Measurements from ENCODE around the gene CYP2A6. TPM values are rescaled to one million over a fixed set of nuclear protein-coding genes. Genes with fewer than 3 reads are reported as not detected.
"Not testable (repeated sequence)": the region's sequence is repeated elsewhere in the genome, so short reads cannot be mapped to it uniquely, and the experiment has no call there.

CYP2A6 gene, protein sequence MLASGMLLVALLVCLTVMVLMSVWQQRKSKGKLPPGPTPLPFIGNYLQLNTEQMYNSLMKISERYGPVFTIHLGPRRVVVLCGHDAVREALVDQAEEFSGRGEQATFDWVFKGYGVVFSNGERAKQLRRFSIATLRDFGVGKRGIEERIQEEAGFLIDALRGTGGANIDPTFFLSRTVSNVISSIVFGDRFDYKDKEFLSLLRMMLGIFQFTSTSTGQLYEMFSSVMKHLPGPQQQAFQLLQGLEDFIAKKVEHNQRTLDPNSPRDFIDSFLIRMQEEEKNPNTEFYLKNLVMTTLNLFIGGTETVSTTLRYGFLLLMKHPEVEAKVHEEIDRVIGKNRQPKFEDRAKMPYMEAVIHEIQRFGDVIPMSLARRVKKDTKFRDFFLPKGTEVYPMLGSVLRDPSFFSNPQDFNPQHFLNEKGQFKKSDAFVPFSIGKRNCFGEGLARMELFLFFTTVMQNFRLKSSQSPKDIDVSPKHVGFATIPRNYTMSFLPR
- total RNA-seq (under 1 TPM in 1 of 2 donors, not detected in 1; 0.31 TPM), polyA plus RNA-seq (ENCODE audit: insufficient read length in 6 of 6) (1 to 10 TPM in 2 of 6 donors, under 1 TPM in 4; 0.13 to 1.2 (median 0.62) TPM)
- long read RNA-seq, donor 1 = 0 reads
- long read RNA-seq, donor 2 = 0 reads
- long read RNA-seq, donor 3 = 0 reads
- long read RNA-seq, donor 4 = 0 reads
- long read RNA-seq, donor 5 = 0 reads
- long read RNA-seq, donor 6 = 0 reads
- long read RNA-seq, donor 7 = 0 reads
- long read RNA-seq, donor 8 = 0 reads
- long read RNA-seq, donor 9 = 0 reads
- long read RNA-seq, donor 10 = 0 reads
- long read RNA-seq, donor 11 = 0 reads
- long read RNA-seq, donor 12 = 0 reads

GRCh38 chr19:40850277-40850676, at the start of gene CYP2A6:
Gene CYP2A6, minus strand, starts transcription at chr19:40850447. Its CDS starts 21 bp downstream, at chr19:40850426.
- H3K4me3 ChIP-seq; intact Hi-C loops (cut with DNase I); ATAC-seq; H3K4me1 ChIP-seq; H3K9me3 ChIP-seq; DNase-seq; H3K27ac ChIP-seq; H3K36me3 ChIP-seq: not testable (repeated sequence)
- H3K27me3 ChIP-seq = peaks cover 0 to 15% of the 10 kb centered on the region in 2 donors

DNA sequence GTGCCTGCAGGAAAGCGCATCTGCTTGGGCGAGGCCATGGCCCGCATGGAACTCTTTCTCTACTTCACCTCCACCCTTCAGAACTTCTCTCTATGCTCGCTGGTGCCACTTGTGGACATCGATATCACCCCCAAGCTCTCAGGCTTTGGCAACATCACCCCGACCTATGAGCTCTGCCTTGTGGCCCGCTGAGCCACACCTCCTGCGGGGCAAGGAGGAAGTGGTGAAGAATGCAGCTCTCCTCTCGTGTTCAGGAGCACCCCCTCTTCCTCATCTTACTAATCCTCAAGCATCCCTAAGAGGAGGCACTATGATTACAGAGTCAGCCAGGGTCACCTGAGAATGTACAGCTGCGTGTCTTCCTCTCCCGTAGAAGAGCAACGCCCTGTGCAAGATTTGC, 49.7 kb upstream of the CYP2A6 start:
- H3K27ac ChIP-seq; DNase-seq; H3K4me3 ChIP-seq; H3K36me3 ChIP-seq; H3K27me3 ChIP-seq; intact Hi-C loops (cut with DNase I); H3K9me3 ChIP-seq; H3K4me1 ChIP-seq: not testable (repeated sequence)
- peak; percentile 26 for ATAC-seq

GRCh38 chr19:40896843-40897789, 46.9 kb upstream of the CYP2A6 start:
- intact Hi-C loops (cut with DNase I); H3K27me3 ChIP-seq; H3K27ac ChIP-seq; H3K4me3 ChIP-seq; H3K4me1 ChIP-seq; DNase-seq; H3K9me3 ChIP-seq; H3K36me3 ChIP-seq: not testable (repeated sequence)
- ATAC-seq = peak; percentile 56

GRCh38 chr19:40896418-40896796, 46.2 kb upstream of the CYP2A6 start:
- Histone ChIP-seq H3K4me3 (no peak overlapping the region), H3K27ac (no peak overlapping the region), H3K27me3 (no peaks in the 10 kb centered on the region), H3K4me1 (no peaks in the 10 kb centered on the region), H3K9me3 (no peaks in the 10 kb centered on the region), H3K36me3 (no peaks in the 10 kb centered on the region)
- intact Hi-C loops (cut with DNase I) = no loop called here
- DNase-seq (no peak), ATAC-seq (no peak)
- TF ChIP-seq, protein P1, sequence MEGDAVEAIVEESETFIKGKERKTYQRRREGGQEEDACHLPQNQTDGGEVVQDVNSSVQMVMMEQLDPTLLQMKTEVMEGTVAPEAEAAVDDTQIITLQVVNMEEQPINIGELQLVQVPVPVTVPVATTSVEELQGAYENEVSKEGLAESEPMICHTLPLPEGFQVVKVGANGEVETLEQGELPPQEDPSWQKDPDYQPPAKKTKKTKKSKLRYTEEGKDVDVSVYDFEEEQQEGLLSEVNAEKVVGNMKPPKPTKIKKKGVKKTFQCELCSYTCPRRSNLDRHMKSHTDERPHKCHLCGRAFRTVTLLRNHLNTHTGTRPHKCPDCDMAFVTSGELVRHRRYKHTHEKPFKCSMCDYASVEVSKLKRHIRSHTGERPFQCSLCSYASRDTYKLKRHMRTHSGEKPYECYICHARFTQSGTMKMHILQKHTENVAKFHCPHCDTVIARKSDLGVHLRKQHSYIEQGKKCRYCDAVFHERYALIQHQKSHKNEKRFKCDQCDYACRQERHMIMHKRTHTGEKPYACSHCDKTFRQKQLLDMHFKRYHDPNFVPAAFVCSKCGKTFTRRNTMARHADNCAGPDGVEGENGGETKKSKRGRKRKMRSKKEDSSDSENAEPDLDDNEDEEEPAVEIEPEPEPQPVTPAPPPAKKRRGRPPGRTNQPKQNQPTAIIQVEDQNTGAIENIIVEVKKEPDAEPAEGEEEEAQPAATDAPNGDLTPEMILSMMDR (IDR thresholded peaks at IDR 0.05) = no peak

- ATAC-seq (no peak), DNase-seq (no peak)
- Histone ChIP-seq H3K27ac (no peak overlapping the region), H3K9me3 (no peaks in the 10 kb centered on the region), H3K27me3 (no peaks in the 10 kb centered on the region), H3K4me1 (no peaks in the 10 kb centered on the region), H3K36me3 (no peaks in the 10 kb centered on the region), H3K4me3 (no peak overlapping the region)
- TF ChIP-seq, protein P1 (IDR thresholded peaks at IDR 0.05) = no peak
- intact Hi-C loops (cut with DNase I) = no loop called here
Measured at GRCh38 chr19:40893112-40893511, 42.9 kb upstream of the CYP2A6 start.

DNA sequence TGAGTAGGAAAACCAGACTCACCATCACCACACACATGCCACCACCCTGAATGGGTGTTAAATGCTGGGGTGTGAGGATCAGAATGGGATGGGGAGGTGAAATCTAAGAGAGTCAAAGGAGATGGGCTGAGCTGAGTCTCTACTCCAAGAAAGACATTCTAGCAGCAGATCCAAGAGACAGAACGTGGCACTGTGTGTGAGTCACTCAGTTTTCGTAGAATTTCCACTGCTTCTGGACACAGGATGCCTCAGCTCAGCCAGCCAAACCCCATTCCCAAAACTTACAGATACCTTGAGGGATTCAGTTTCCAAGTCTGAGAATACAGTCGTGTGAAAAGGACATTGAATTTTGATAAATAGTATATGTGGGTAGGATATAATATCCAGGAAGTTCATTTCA, 39.1 kb upstream of the CYP2A6 start:
- H3K27ac ChIP-seq = no peak overlapping the region

More for the DNA sequence above, 39.1 kb upstream of the CYP2A6 start:
- Histone ChIP-seq H3K27me3 (no peaks in the 10 kb centered on the region), H3K36me3 (no peaks in the 10 kb centered on the region), H3K4me1 (no peaks in the 10 kb centered on the region), H3K9me3 (no peaks in the 10 kb centered on the region), H3K4me3 (no peak overlapping the region)
- no peak for ATAC-seq
- no peak for DNase-seq
- intact Hi-C loops (cut with DNase I) = no loop called here
- TF ChIP-seq, protein P1 (IDR thresholded peaks at IDR 0.05) = no peak

Measured in left lung (tissue), 14 donors.